ENCODE data around the gene MTHFD1.
"Not testable (repeated sequence)": the region's sequence is repeated elsewhere in the genome, so short reads cannot be mapped to it uniquely, and the experiment has no call there.

The MTHFD1 gene

GRCh38 chr14:64364907-64365306 lies 23.2 kb upstream of the MTHFD1 start:
- no peak for TF ChIP-seq CTCF (IDR thresholded peaks at IDR 0.05; ENCODE audit: borderline replicate concordance, insufficient read depth, low read depth, low read length)
- no peak overlapping the region for H3K4me3 ChIP-seq (ENCODE audit: low read depth, low read length)

GRCh38 chr14:64365358-64365889 lies 22.7 kb upstream of the MTHFD1 start:
- H3K4me3 ChIP-seq (ENCODE audit: low read depth, low read length) = not testable (repeated sequence)

DNA sequence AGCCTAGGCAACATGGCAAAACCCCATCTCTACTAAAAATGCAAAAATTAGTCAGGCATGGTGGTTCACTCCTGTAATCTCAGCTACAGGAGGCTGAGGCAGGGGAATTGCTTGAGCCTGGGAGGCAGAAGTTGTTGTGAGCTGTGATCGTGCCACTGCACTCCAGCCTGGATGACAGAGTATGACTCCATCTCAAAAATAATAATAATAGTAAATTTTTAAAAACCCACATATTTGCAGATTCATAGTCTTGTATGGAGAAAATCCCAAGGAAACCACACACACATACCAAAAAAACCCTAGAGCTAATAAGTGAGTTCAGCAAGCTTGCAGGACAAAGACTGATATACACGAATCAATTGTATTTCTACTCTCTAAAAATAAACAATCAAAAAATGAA lies 19.0 kb upstream of the MTHFD1 start:
- no peak overlapping the region for H3K4me3 ChIP-seq (ENCODE audit: low read depth, low read length)
- TF ChIP-seq CTCF (IDR thresholded peaks at IDR 0.05; ENCODE audit: borderline replicate concordance, insufficient read depth, low read depth, low read length) = no peak

GRCh38 chr14:64387232-64387781 lies 846 bp upstream of the MTHFD1 start:
- no peak for TF ChIP-seq CTCF (IDR thresholded peaks at IDR 0.05; ENCODE audit: borderline replicate concordance, insufficient read depth, low read depth, low read length)
- peak overlapping the region; percentile 83 for H3K4me3 ChIP-seq (ENCODE audit: low read depth, low read length)

DNA sequence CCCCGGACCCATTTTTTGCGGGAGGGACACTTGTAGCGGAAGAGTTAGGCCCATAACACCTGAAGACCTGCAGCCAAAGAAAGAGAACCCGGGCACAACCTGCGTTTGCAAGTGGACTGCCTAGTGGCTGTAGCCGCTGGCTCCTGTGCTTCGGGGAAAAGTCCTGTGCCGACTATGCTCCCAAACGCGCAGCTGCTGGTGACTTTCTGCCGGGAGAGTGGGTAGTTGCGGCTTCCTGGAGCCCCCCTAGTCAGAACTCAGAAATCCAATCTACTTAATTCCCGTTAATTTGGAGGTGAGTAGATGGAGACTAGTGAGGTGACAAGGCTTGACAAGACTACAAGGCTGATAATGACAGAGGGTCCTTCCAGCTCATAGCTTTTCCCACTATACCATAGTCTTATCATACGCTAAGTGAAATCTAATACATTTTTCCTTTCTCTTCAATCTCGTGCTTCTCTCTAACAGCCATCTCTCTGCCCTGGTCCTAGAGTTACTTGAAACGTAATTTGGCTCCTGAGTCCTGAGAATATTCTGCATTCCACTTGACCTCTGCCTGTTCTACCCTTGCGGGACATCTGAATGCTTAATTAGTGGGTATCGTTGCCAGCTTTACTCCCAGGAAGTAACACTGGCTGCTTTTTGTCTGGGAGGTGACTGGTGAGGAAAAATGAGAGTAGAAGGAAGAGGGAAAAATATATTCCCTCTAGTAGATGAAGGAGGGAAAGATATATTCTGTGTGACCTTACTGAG lies 556 bp downstream of the MTHFD1 start:
- no peak for TF ChIP-seq CTCF (IDR thresholded peaks at IDR 0.05; ENCODE audit: borderline replicate concordance, insufficient read depth, low read depth, low read length)
- peak overlapping the region; percentile 83 for H3K4me3 ChIP-seq (ENCODE audit: low read depth, low read length)

- H3K4me3 ChIP-seq (ENCODE audit: low read depth, low read length) = no peak overlapping the region
- no peak for TF ChIP-seq CTCF (IDR thresholded peaks at IDR 0.05; ENCODE audit: borderline replicate concordance, insufficient read depth, low read depth, low read length)
These were observed 3.1 kb downstream of the MTHFD1 start for GRCh38 chr14:64391113-64391725.

- no peak for TF ChIP-seq CTCF (IDR thresholded peaks at IDR 0.05; ENCODE audit: borderline replicate concordance, insufficient read depth, low read depth, low read length)
These were observed 3.8 kb downstream of the MTHFD1 start for GRCh38 chr14:64391986-64392385.

GRCh38 chr14:64393189-64393726 lies 5.1 kb downstream of the MTHFD1 start:
- not testable (repeated sequence) for H3K4me3 ChIP-seq (ENCODE audit: low read depth, low read length)

More at GRCh38 chr14:64391986-64392385, 3.8 kb downstream of the MTHFD1 start:
- H3K4me3 ChIP-seq (ENCODE audit: low read depth, low read length) = no peak overlapping the region
